ENCODE data around the gene NACC2.

DNA sequence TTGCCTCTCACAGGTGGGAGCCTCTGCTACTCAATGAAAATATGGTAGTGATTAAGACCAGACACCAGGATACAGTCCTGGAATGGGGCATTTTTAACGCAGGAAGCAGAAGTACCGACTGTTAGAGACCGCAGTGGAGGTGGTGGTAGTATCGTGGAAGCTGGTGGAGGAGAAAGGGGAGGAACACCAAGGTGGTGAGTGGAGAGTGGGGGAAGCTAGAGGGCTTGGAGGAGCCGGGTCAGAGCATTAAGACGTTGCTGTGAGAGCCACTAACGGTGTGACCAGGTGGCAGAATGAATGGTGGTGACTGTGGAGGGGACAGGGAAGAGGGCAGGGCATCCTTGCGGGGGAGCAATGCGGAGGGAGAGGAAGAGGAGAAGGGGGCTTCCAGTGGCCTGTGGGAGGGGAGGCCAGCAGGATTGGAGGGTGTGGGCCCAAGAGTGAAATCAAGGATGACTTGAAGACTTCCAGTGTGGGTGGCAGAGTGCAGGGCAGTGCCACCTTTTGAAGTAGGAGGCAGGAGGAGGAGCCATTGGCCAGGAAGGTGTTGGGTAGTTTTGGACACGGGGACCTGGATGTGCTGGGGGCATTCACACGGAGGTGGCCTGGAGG is 132.3 kb downstream of the NACC2 start:
- TF ChIP-seq, protein P1, sequence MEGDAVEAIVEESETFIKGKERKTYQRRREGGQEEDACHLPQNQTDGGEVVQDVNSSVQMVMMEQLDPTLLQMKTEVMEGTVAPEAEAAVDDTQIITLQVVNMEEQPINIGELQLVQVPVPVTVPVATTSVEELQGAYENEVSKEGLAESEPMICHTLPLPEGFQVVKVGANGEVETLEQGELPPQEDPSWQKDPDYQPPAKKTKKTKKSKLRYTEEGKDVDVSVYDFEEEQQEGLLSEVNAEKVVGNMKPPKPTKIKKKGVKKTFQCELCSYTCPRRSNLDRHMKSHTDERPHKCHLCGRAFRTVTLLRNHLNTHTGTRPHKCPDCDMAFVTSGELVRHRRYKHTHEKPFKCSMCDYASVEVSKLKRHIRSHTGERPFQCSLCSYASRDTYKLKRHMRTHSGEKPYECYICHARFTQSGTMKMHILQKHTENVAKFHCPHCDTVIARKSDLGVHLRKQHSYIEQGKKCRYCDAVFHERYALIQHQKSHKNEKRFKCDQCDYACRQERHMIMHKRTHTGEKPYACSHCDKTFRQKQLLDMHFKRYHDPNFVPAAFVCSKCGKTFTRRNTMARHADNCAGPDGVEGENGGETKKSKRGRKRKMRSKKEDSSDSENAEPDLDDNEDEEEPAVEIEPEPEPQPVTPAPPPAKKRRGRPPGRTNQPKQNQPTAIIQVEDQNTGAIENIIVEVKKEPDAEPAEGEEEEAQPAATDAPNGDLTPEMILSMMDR (IDR thresholded peaks at IDR 0.05): no peak
- TF ChIP-seq POLR2A (IDR thresholded peaks at IDR 0.05): no peak
